ENCODE results near the gene THSD7B. TPM values are rescaled to one million over a fixed set of nuclear protein-coding genes. Genes with fewer than 3 reads are reported as not detected.

THSD7B gene
- total and polyA plus RNA-seq, 7 donors = 0.03 to 0.67 (median 0.13) TPM; not detected in 1

GRCh38 chr2:136986605-136987221, 221.4 kb downstream of the THSD7B start:
- intact Hi-C loops (cut with DNase I) = no loop called here
- H3K27me3 ChIP-seq (ENCODE audit: insufficient read depth in 3 of 3, low read length in 2 of 3) = peaks cover 0 to 2% (median 0%) of the 10 kb centered on the region in 3 donors
- no peaks in the 10 kb centered on the region for H3K4me1 ChIP-seq
- H3K9me3 ChIP-seq = no peaks in the 10 kb centered on the region
- H3K27ac ChIP-seq = no peak overlapping the region
- TF ChIP-seq, protein P1, sequence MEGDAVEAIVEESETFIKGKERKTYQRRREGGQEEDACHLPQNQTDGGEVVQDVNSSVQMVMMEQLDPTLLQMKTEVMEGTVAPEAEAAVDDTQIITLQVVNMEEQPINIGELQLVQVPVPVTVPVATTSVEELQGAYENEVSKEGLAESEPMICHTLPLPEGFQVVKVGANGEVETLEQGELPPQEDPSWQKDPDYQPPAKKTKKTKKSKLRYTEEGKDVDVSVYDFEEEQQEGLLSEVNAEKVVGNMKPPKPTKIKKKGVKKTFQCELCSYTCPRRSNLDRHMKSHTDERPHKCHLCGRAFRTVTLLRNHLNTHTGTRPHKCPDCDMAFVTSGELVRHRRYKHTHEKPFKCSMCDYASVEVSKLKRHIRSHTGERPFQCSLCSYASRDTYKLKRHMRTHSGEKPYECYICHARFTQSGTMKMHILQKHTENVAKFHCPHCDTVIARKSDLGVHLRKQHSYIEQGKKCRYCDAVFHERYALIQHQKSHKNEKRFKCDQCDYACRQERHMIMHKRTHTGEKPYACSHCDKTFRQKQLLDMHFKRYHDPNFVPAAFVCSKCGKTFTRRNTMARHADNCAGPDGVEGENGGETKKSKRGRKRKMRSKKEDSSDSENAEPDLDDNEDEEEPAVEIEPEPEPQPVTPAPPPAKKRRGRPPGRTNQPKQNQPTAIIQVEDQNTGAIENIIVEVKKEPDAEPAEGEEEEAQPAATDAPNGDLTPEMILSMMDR (IDR thresholded peaks at IDR 0.05) = no peak
- ATAC-seq = no peak
- WGBS, 3 donors = 77 to 80% (median 80%) methylated on average over 5 of the region's 5 CpGs
- DNase-seq = no peak
- H3K36me3 ChIP-seq (ENCODE audit: insufficient read depth in 1 of 2, low read depth in 1 of 2) = no peaks in the 10 kb centered on the region
- no peak overlapping the region for H3K4me3 ChIP-seq

DNA sequence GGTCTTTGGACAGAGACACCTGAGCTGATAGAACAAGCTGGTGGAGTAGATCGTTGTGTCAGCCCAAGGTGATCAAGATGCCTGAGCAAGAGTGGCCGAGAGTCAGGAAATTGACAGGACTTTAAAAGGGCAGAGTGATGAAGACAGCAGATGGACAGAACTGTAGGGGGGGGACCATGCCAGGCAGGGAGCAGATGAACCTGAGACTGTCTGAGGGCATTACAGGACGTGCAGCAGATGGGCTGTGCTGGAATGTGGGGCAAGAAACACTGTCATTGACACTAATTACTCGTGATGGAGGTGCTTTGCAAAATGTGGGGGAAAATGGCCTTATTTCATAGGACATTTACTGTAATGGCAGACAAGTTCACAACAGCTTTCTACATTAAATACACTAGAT, 225.0 kb downstream of the THSD7B start:
- intact Hi-C loops (cut with DNase I) = no loop called here
- no peak for DNase-seq
- TF ChIP-seq, protein P1 (IDR thresholded peaks at IDR 0.05) = no peak
- 58 to 68% (median 59%) methylated on average over 4 of the region's 4 CpGs for WGBS, 3 donors
- peaks cover 0 to 2% (median 0%) of the 10 kb centered on the region in 3 donors for H3K27me3 ChIP-seq (ENCODE audit: insufficient read depth in 3 of 3, low read length in 2 of 3)
- H3K4me3 ChIP-seq = no peak overlapping the region
- ATAC-seq = no peak
- H3K9me3 ChIP-seq = no peaks in the 10 kb centered on the region
- no peaks in the 10 kb centered on the region for H3K36me3 ChIP-seq (ENCODE audit: insufficient read depth in 1 of 2, low read depth in 1 of 2)
- H3K27ac ChIP-seq = no peak overlapping the region
- H3K4me1 ChIP-seq = no peaks in the 10 kb centered on the region

- DNase-seq = no peak
- no peak overlapping the region for H3K27ac ChIP-seq
Observed at GRCh38 chr2:136994793-136995192, 229.4 kb downstream of the THSD7B start.

GRCh38 chr2:136997557-136997956, 232.2 kb downstream of the THSD7B start:
- intact Hi-C loops (cut with DNase I) = no loop called here
- Histone ChIP-seq H3K9me3 (no peaks in the 10 kb centered on the region), H3K4me3 (no peak overlapping the region), H3K27ac (no peak overlapping the region), H3K27me3 (ENCODE audit: insufficient read depth in 3 of 3, low read length in 2 of 3) (no peaks in the 10 kb centered on the region), H3K36me3 (ENCODE audit: insufficient read depth in 1 of 2, low read depth in 1 of 2) (no peaks in the 10 kb centered on the region), H3K4me1 (no peaks in the 10 kb centered on the region)
- DNase-seq = no peak
- TF ChIP-seq, protein P1 (IDR thresholded peaks at IDR 0.05) = no peak
- 79 to 87% (median 86%) methylated on average over 1 of the region's 1 CpG for WGBS, 3 donors
- no peak for ATAC-seq

More at GRCh38 chr2:136994793-136995192, 229.4 kb downstream of the THSD7B start:
- Histone ChIP-seq H3K27me3 (ENCODE audit: insufficient read depth in 3 of 3, low read length in 2 of 3) (peaks cover 0 to 2% (median 0%) of the 10 kb centered on the region in 3 donors), H3K4me3 (no peak overlapping the region), H3K9me3 (no peaks in the 10 kb centered on the region), H3K36me3 (ENCODE audit: insufficient read depth in 1 of 2, low read depth in 1 of 2) (no peaks in the 10 kb centered on the region), H3K4me1 (no peaks in the 10 kb centered on the region)
- TF ChIP-seq, protein P1 (IDR thresholded peaks at IDR 0.05) = no peak
- intact Hi-C loops (cut with DNase I) = no loop called here
- 50 to 71% (median 69%) methylated on average over 1 of the region's 1 CpG for WGBS, 3 donors
- ATAC-seq = no peak

DNA sequence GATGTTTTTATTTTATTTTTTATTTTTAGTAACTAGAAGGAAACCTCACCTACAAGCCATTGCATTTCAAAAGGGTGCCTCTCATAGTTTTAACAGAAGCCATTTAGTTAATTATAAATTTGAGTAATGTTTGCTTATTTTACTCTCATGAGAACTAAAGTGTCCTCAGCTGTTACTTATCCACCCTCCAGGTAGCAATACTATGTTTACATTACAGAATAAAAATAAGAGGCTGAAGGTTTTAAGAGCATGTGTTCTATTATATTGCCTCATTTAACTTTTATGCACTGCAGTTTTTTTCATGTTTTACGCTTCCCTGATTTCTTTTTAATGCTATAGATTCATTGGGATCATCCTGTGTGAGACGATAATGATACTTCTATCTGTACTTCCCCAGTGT, 235.5 kb downstream of the THSD7B start:
- Histone ChIP-seq H3K4me3 (no peak overlapping the region), H3K27me3 (ENCODE audit: insufficient read depth in 3 of 3, low read length in 2 of 3) (no peaks in the 10 kb centered on the region), H3K9me3 (no peaks in the 10 kb centered on the region), H3K4me1 (no peaks in the 10 kb centered on the region), H3K36me3 (ENCODE audit: insufficient read depth in 1 of 2, low read depth in 1 of 2) (no peaks in the 10 kb centered on the region), H3K27ac (no peak overlapping the region)
- ATAC-seq (no peak), DNase-seq (no peak)
- TF ChIP-seq, protein P1 (IDR thresholded peaks at IDR 0.05) = no peak
- 73 to 81% (median 81%) methylated on average over 2 of the region's 2 CpGs for WGBS, 3 donors
- intact Hi-C loops (cut with DNase I) = no loop called here
